GM23338 (cell line): ENCODE results near the gene CCN5. TPM values are rescaled to one million over a fixed set of nuclear protein-coding genes. Genes with fewer than 3 reads are reported as not detected.

Experiments used
- ATAC-seq: fragments of 200-7000 bp; cut with Tn5 transposase; 3 replicates; pipeline ENCODE4 v1.9.1; 2020
- DNase-seq: peaks from one replicate; pipeline ENCODE4 v3.0.0-alpha.2; 2015; ENCODE audit warnings: low spot score
- H2AFZ ChIP-seq: fragments of 200-600 bp; sonication (generic); 2 replicates; pipeline ENCODE4 v1.8.0; 2016; ENCODE audit warnings: antibody characterized with exemption, mild to moderate bottlenecking, moderate library complexity
- H3F3A ChIP-seq: fragments of 200-600 bp; sonication (generic); replicated peaks from 2 replicates; pipeline ENCODE4 v1.8.0; 2017; ENCODE audit warnings: antibody characterized with exemption, mixed run types, low read depth
- H3K27ac ChIP-seq: fragments of 200-600 bp; sonication (generic); 2 replicates; pipeline ENCODE4 v1.6.1; 2016; ENCODE audit warnings: low read depth
- H3K27me3 ChIP-seq: fragments of 200-600 bp; sonication (generic); 2 replicates; pipeline ENCODE4 v1.8.0; 2016; ENCODE audit warnings: mild to moderate bottlenecking, mixed run types, moderate library complexity; ENCODE audit not compliant: insufficient read depth
- H3K36me3 ChIP-seq: fragments of 200-600 bp; sonication (generic); 2 replicates; pipeline ENCODE4 v1.8.0; 2016; ENCODE audit warnings: mild to moderate bottlenecking; ENCODE audit not compliant: insufficient read depth
- H3K4me1 ChIP-seq: fragments of 200-600 bp; sonication (generic); 2 replicates; pipeline ENCODE4 v1.8.0; 2016; ENCODE audit warnings: mild to moderate bottlenecking, moderate library complexity; ENCODE audit not compliant: insufficient read depth
- H3K4me2 ChIP-seq: fragments of 200-600 bp; sonication (generic); 2 replicates; pipeline ENCODE4 v1.7.1; 2017; ENCODE audit warnings: mixed run types
- H3K4me3 ChIP-seq: fragments of 200-600 bp; sonication (generic); 2 replicates; pipeline ENCODE4 v1.6.1; 2016; ENCODE audit warnings: mixed run types
- H3K79me2 ChIP-seq: fragments of 200-600 bp; sonication (generic); replicated peaks from 2 replicates; pipeline ENCODE4 v1.8.0; 2017; ENCODE audit warnings: mild to moderate bottlenecking; ENCODE audit not compliant: insufficient read depth
- H3K9me2 ChIP-seq: fragments of 200-600 bp; sonication (generic); 2 replicates; pipeline ENCODE4 v1.8.0; 2017; ENCODE audit not compliant: insufficient read depth
- H4K20me1 ChIP-seq: fragments of 200-600 bp; sonication (generic); replicated peaks from 2 replicates; pipeline ENCODE4 v1.8.0; 2017; ENCODE audit warnings: mild to moderate bottlenecking; ENCODE audit not compliant: insufficient read depth
- H3K27ac Mint-ChIP-seq: 2 replicates; pipeline ENCODE4 v1.8.0; 2020; ENCODE audit warnings: inconsistent platforms, mild to moderate bottlenecking, moderate library complexity, mixed read lengths
- H3K27me3 Mint-ChIP-seq: 3 replicates; pipeline ENCODE4 v1.8.0; 2022; ENCODE audit warnings: low read depth, mild to moderate bottlenecking, moderate library complexity, mixed read lengths, inconsistent platforms; ENCODE audit not compliant: insufficient read depth, poor library complexity
- H3K36me3 Mint-ChIP-seq: 3 replicates; pipeline ENCODE4 v1.8.0; 2021; ENCODE audit warnings: low read depth, mild to moderate bottlenecking, inconsistent platforms, moderate library complexity, mixed read lengths
- H3K4me1 Mint-ChIP-seq: 3 replicates; pipeline ENCODE4 v1.8.0; 2020; ENCODE audit warnings: mild to moderate bottlenecking, inconsistent platforms, mixed read lengths
- H3K4me3 Mint-ChIP-seq: 3 replicates; pipeline ENCODE4 v1.8.0; 2021; ENCODE audit warnings: moderate library complexity, mild to moderate bottlenecking, inconsistent platforms, mixed read lengths
- H3K9me3 Mint-ChIP-seq: 3 replicates; pipeline ENCODE4 v1.8.0; 2020; ENCODE audit warnings: moderate library complexity, mild to moderate bottlenecking, inconsistent platforms, mixed read lengths
- ETS1 ChIP-seq: IDR thresholded peaks from 2 replicates; pipeline ENCODE4 v1.6.1; 2016; ENCODE audit warnings: antibody characterized with exemption
- EZH2 ChIP-seq: fragments of 200-600 bp; sonication (generic); IDR thresholded peaks from one replicate; pipeline ENCODE4 v1.8.0; 2017; ENCODE audit warnings: antibody characterized with exemption, mild to moderate bottlenecking, low read depth; ENCODE audit not compliant: unreplicated experiment
- JUNB ChIP-seq: IDR thresholded peaks from one replicate; pipeline ENCODE4 v1.6.1; 2016; ENCODE audit warnings: antibody characterized with exemption; ENCODE audit not compliant: unreplicated experiment
- NANOG ChIP-seq: IDR thresholded peaks from 2 replicates; pipeline ENCODE4 v1.6.1; 2016; ENCODE audit warnings: antibody characterized with exemption, borderline replicate concordance
- polyA plus RNA-seq: library from polyadenylated mRNA; unstranded; fragments of >200 nt; fragmentation: Nextera tagmentation; extraction: Ambion mirVana; gene quantifications from 2 replicates; pipeline ENCODE4 v1.2.1, GENCODE V29; 2016
- total RNA-seq: library from RNA; depleted of rRNA; stranded (reverse); fragments of >200 nt; shearing (Covaris generic); gene quantifications from 2 replicates; pipeline ENCODE4 v1.2.3, GENCODE V29; 2014
- TF ChIP-seq, protein P1 (sequence below): IDR thresholded peaks from one replicate; pipeline ENCODE4 v1.6.1; 2018; ENCODE audit warnings: antibody characterized with exemption; ENCODE audit not compliant: unreplicated experiment
- TF ChIP-seq, protein P2 (sequence below), 2 experiments: fragments of 200-600 bp in 1 of 2; sonication (generic) in 1 of 2; conservative IDR thresholded peaks; 2 replicates each; pipeline versions ENCODE4 v1.5.1 to v1.6.1; 2016 to 2017; ENCODE audit warnings: antibody characterized with exemption in 2 of 2, low read depth in 2 of 2, mild to moderate bottlenecking in 2 of 2, moderate library complexity in 1 of 2

Gene CCN5
- total and polyA plus RNA-seq, 2 experiments from 2014 or later, result not detected

DNA sequence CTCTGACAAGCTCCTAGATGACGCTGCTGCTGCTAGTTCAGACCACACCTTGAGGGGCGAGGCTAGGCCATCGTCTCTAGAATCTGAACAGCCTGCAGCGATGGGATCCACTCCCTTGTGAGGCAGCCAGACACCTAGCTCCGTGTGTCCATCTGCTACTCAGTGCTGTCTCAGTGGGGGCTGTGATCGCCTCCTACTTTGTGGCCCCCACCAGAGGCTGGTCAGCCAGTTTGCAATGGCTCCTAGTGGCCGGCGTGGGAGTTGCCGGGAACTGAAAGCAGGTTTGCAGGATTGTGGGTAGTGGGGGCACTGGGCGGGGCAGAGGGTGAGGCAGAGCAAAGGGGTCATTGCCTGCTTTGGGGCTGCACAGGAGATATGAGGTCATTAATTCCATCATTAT lies 2.8 kb downstream of the CCN5 start:
- H3K27me3 ChIP-seq, result no peaks in the 10 kb centered on the region
- peak; percentile 93 for ATAC-seq
- H3K27ac ChIP-seq, result no peak overlapping the region
- TF ChIP-seq, protein P1, sequence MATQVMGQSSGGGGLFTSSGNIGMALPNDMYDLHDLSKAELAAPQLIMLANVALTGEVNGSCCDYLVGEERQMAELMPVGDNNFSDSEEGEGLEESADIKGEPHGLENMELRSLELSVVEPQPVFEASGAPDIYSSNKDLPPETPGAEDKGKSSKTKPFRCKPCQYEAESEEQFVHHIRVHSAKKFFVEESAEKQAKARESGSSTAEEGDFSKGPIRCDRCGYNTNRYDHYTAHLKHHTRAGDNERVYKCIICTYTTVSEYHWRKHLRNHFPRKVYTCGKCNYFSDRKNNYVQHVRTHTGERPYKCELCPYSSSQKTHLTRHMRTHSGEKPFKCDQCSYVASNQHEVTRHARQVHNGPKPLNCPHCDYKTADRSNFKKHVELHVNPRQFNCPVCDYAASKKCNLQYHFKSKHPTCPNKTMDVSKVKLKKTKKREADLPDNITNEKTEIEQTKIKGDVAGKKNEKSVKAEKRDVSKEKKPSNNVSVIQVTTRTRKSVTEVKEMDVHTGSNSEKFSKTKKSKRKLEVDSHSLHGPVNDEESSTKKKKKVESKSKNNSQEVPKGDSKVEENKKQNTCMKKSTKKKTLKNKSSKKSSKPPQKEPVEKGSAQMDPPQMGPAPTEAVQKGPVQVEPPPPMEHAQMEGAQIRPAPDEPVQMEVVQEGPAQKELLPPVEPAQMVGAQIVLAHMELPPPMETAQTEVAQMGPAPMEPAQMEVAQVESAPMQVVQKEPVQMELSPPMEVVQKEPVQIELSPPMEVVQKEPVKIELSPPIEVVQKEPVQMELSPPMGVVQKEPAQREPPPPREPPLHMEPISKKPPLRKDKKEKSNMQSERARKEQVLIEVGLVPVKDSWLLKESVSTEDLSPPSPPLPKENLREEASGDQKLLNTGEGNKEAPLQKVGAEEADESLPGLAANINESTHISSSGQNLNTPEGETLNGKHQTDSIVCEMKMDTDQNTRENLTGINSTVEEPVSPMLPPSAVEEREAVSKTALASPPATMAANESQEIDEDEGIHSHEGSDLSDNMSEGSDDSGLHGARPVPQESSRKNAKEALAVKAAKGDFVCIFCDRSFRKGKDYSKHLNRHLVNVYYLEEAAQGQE, result no peak
- TF ChIP-seq, protein P2, sequence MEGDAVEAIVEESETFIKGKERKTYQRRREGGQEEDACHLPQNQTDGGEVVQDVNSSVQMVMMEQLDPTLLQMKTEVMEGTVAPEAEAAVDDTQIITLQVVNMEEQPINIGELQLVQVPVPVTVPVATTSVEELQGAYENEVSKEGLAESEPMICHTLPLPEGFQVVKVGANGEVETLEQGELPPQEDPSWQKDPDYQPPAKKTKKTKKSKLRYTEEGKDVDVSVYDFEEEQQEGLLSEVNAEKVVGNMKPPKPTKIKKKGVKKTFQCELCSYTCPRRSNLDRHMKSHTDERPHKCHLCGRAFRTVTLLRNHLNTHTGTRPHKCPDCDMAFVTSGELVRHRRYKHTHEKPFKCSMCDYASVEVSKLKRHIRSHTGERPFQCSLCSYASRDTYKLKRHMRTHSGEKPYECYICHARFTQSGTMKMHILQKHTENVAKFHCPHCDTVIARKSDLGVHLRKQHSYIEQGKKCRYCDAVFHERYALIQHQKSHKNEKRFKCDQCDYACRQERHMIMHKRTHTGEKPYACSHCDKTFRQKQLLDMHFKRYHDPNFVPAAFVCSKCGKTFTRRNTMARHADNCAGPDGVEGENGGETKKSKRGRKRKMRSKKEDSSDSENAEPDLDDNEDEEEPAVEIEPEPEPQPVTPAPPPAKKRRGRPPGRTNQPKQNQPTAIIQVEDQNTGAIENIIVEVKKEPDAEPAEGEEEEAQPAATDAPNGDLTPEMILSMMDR (conservative IDR thresholded peaks at IDR 0.05; ENCODE audit: low read depth in 2 of 2), result peak; percentile 51 to 73
- Mint-ChIP-seq H3K36me3 (no peaks in the 10 kb centered on the region), H3K9me3 (no peaks in the 10 kb centered on the region), H3K4me1 (peaks cover 4% of the 10 kb centered on the region; the same call in 2 of the 3 replicates), H3K27ac (no peak overlapping the region), H3K27me3 (peaks cover 8% of the 10 kb centered on the region), H3K4me3 (no peak overlapping the region)
- H3K4me3 ChIP-seq, result no peak overlapping the region
- H3F3A ChIP-seq, result no peaks in the 10 kb centered on the region
- peak; percentile 69 for DNase-seq
- no peaks in the 10 kb centered on the region for H3K9me2 ChIP-seq
- no peaks in the 10 kb centered on the region for H3K36me3 ChIP-seq
- no peaks in the 10 kb centered on the region for H3K4me1 ChIP-seq
- H3K79me2 ChIP-seq, result no peaks in the 10 kb centered on the region
- H3K4me2 ChIP-seq, result no peak overlapping the region
- no peaks in the 10 kb centered on the region for H4K20me1 ChIP-seq
- H2AFZ ChIP-seq, result peak overlapping the region; percentile 93

DNA sequence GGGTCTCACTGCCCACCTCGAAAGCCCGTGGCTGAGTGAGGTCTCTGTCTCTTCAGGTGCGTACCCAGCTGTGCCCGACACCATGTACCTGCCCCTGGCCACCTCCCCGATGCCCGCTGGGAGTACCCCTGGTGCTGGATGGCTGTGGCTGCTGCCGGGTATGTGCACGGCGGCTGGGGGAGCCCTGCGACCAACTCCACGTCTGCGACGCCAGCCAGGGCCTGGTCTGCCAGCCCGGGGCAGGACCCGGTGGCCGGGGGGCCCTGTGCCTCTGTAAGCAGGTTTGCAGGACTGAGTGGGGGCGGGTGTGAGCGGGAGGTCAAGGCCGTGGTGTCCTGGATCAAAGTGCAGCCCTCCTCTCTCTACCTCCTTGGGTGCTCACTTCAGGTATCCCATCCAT lies 4.7 kb downstream of the CCN5 start:
- DNase-seq (no peak), ATAC-seq (no peak)
- H3K9me2 ChIP-seq, result no peaks in the 10 kb centered on the region
- H3K4me2 ChIP-seq, result no peak overlapping the region
- no peaks in the 10 kb centered on the region for H3F3A ChIP-seq
- Mint-ChIP-seq H3K27ac (no peak overlapping the region), H3K27me3 (peaks cover 9% of the 10 kb centered on the region), H3K4me1 (peaks cover 4% of the 10 kb centered on the region; the same call in 2 of the 3 replicates), H3K36me3 (no peaks in the 10 kb centered on the region), H3K4me3 (no peak overlapping the region), H3K9me3 (no peaks in the 10 kb centered on the region)
- no peak overlapping the region for H3K4me3 ChIP-seq
- no peaks in the 10 kb centered on the region for H3K27me3 ChIP-seq
- H3K79me2 ChIP-seq, result no peaks in the 10 kb centered on the region
- H4K20me1 ChIP-seq, result no peaks in the 10 kb centered on the region
- H2AFZ ChIP-seq, result no peak overlapping the region
- H3K27ac ChIP-seq, result no peak overlapping the region
- no peaks in the 10 kb centered on the region for H3K4me1 ChIP-seq
- H3K36me3 ChIP-seq, result no peaks in the 10 kb centered on the region
- TF ChIP-seq JUNB, result no peak
- TF ChIP-seq, protein P2 (conservative IDR thresholded peaks at IDR 0.05; ENCODE audit: low read depth in 2 of 2), result no peak
- TF ChIP-seq NANOG, result no peak
- TF ChIP-seq EZH2, result no peak
- TF ChIP-seq ETS1, result no peak
